HepG2 (cell line): ENCODE data around the gene ADI1. TPM values are rescaled to one million over a fixed set of nuclear protein-coding genes. Genes with fewer than 3 reads are reported as not detected.

ENCODE experiments used
- ADNP ChIP-seq: sonication (generic); formaldehyde crosslinking; IDR thresholded peaks from 2 replicates; pipeline ENCODE4 v1.4.0; 2020; ENCODE audit warnings: missing genetic modification reagents
- AFF4 ChIP-seq: sonication (generic); formaldehyde crosslinking; IDR thresholded peaks from 2 replicates; pipeline ENCODE4 v1.4.0; 2020; ENCODE audit warnings: missing genetic modification reagents
- CHD2 ChIP-seq: IDR thresholded peaks from 2 replicates; pipeline ENCODE4 v1.6.1; 2011; ENCODE audit warnings: low read depth, low read length, improper control_type of control experiment
- EED ChIP-seq: sonication (generic); formaldehyde crosslinking; IDR thresholded peaks from 2 replicates; pipeline ENCODE4 v1.5.0; 2020; ENCODE audit warnings: mild to moderate bottlenecking, missing genetic modification reagents
- HDAC6 ChIP-seq: fragments of 200-600 bp; sonication (generic); IDR thresholded peaks from 2 replicates; pipeline ENCODE4 v1.7.0; 2017; ENCODE audit warnings: mild to moderate bottlenecking, antibody characterized with exemption, low read length, low read depth
- MZF1 ChIP-seq: sonication (generic); formaldehyde crosslinking; IDR thresholded peaks from 2 replicates; pipeline ENCODE4 v1.8.1; 2023; ENCODE audit warnings: mild to moderate bottlenecking, missing genetic modification reagents, borderline replicate concordance
- NKX3-1 ChIP-seq: sonication (generic); formaldehyde crosslinking; IDR thresholded peaks from 2 replicates; pipeline ENCODE4 v1.5.0; 2020; ENCODE audit warnings: missing genetic modification reagents
- TOE1 ChIP-seq: sonication (generic); formaldehyde crosslinking; IDR thresholded peaks from 2 replicates; pipeline ENCODE4 v1.4.0; 2020; ENCODE audit warnings: mild to moderate bottlenecking, missing genetic modification reagents
- USF2 ChIP-seq, 2 experiments: sonication (generic) in 1 of 2; formaldehyde crosslinking in 1 of 2; IDR thresholded peaks; 2 replicates each; pipeline versions ENCODE4 v1.5.1 to v1.6.1; 2011 to 2020; ENCODE audit warnings: borderline replicate concordance in 1 of 2, low read depth in 1 of 2, low read length in 1 of 2, mild to moderate bottlenecking in 1 of 2, missing genetic modification reagents in 1 of 2, moderate library complexity in 1 of 2
- ZFP82 ChIP-seq: sonication (generic); formaldehyde crosslinking; IDR thresholded peaks from 2 replicates; pipeline ENCODE4 v1.5.1; 2020; ENCODE audit warnings: mild to moderate bottlenecking, missing genetic modification reagents, borderline replicate concordance
- ZNF484 ChIP-seq: sonication (generic); formaldehyde crosslinking; IDR thresholded peaks from 2 replicates; pipeline ENCODE4 v1.5.1; 2020; ENCODE audit warnings: mild to moderate bottlenecking, low read depth, missing genetic modification reagents, borderline replicate concordance
- ZNF850 ChIP-seq: sonication (generic); formaldehyde crosslinking; conservative IDR thresholded peaks from 2 replicates; pipeline ENCODE4 v1.9.0; 2021; ENCODE audit warnings: mild to moderate bottlenecking, missing genetic modification reagents
- polyA plus RNA-seq, 8 experiments: library from polyadenylated mRNA; depleted of rRNA in 3 of 8; stranded (reverse) in 7 of 8; unstranded in 1 of 8; fragments of >200 nt; fragmentation: Illumina TruSeq in 4 of 8; extraction: Trizol in 4 of 8; gene quantifications; 2 replicates each; pipeline versions ENCODE4 v1.2.1 to v1.2.3, GENCODE V29; 2011 to 2016; ENCODE audit warnings: low read depth in 4 of 8, missing spikeins in 1 of 8, mixed read lengths in 1 of 8; ENCODE audit not compliant: insufficient read depth in 1 of 8
- total RNA-seq, 5 experiments: library from RNA; depleted of rRNA; stranded (reverse); fragments of >200 nt; fragmentation: Illumina TruSeq; extraction: Trizol; gene quantifications; 2 replicates each; pipeline ENCODE4 v1.2.3, GENCODE V29; 2016; ENCODE audit warnings: low read depth in 1 of 5
- TF ChIP-seq, protein P1 (sequence below): sonication (generic); formaldehyde crosslinking; IDR thresholded peaks from 2 replicates; pipeline ENCODE4 v1.4.0; 2020; ENCODE audit warnings: mild to moderate bottlenecking, missing genetic modification reagents

ADI1 gene
- total and polyA plus RNA-seq, 2 of the 13 experiments (the other 11 are each of a cell fraction or from before 2014, with no cell fraction given), result 28.7 to 123 TPM

GRCh38 chr2:3519255-3520205 lies at the start of gene ADI1 (continued):
- TF ChIP-seq AFF4 (CRISPR knock-in tag), result no peak
- TF ChIP-seq NKX3-1 (CRISPR knock-in tag), result peak; percentile 92; the same call in 1 of the 2 replicates
- TF ChIP-seq CHD2, result peak; percentile 36; the same call in 1 of the 2 replicates
- TF ChIP-seq, protein P1, sequence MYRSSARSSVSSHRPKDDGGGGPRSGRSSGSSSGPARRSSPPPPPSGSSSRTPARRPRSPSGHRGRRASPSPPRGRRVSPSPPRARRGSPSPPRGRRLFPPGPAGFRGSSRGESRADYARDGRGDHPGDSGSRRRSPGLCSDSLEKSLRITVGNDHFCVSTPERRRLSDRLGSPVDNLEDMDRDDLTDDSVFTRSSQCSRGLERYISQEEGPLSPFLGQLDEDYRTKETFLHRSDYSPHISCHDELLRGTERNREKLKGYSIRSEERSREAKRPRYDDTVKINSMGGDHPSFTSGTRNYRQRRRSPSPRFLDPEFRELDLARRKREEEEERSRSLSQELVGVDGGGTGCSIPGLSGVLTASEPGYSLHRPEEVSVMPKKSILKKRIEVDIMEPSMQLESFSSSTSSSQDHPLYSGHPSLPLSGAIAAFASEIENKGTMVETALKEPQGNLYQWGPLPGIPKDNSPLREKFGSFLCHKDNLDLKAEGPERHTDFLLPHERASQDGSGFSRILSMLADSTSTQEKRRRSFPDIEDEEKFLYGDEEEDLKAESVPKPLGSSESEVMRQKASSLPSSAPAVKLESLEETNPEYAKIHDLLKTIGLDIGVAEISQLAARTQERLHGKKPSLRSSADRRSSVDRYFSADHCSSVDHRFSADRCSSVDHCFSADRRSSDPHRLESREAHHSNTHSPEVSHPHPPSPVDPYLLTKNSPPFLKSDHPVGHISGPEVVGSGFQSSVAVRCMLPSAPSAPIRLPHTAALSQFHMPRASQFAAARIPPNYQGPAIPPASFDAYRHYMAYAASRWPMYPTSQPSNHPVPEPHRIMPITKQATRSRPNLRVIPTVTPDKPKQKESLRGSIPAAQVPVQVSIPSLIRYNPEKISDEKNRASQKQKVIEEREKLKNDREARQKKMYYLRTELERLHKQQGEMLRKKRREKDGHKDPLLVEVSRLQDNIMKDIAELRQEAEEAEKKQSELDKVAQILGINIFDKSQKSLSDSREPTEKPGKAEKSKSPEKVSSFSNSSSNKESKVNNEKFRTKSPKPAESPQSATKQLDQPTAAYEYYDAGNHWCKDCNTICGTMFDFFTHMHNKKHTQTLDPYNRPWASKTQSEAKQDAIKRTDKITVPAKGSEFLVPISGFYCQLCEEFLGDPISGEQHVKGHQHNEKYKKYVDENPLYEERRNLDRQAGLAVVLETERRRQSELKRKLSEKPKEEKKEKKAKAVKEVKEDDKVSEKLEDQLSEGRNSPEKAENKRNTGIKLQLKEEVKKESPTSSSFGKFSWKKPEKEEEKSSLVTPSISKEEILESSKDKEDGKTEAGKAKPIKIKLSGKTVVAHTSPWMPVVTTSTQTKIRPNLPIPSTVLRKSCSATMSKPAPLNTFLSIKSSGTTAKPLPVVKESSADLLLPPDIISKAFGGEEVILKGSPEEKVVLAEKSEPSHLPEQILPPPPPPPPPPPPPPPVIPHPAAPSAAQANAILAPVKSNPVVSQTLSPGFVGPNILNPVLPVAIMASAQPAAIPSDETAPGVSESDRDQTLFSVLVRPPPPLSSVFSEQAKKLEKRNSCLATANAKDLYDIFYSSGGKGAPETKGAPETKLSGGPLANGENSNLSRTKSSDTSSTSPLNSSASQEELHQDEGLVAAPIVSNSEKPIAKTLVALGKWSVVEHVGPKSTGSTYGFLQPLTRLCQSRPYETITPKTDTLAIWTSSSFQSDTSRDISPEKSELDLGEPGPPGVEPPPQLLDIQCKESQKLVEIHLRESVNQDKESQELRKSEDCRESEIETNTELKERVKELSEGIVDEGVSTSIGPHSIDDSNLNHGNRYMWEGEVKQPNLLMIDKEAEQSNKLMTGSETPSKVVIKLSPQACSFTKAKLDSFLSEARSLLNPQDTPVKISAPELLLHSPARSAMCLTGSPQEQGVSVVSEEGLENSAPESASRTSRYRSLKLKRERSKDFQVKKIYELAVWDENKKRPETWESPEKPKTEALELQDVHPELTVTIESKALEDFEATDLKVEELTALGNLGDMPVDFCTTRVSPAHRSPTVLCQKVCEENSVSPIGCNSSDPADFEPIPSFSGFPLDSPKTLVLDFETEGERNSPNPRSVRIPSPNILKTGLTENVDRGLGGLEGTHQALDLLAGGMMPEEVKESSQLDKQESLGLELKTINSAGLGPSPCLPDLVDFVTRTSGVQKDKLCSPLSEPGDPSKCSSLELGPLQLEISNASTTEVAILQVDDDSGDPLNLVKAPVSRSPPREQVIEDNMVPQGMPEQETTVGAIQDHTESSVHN (CRISPR knock-in tag), result peak; percentile 92
- 0 out of 2 replicates have a peak, but pooled peaks have one; percentile 44 for TF ChIP-seq ZNF484 (CRISPR knock-in tag)
- TF ChIP-seq HDAC6, result no peak
- TF ChIP-seq ZNF850 (CRISPR knock-in tag), result peak; percentile 90
- TF ChIP-seq ADNP, result peak; percentile 69; the same call in 1 of the 2 replicates
- no peak for TF ChIP-seq USF2 (IDR thresholded peaks at IDR 0.05; ENCODE audit: low read depth, low read length)
- no peak for TF ChIP-seq USF2 (CRISPR knock-in tag; IDR thresholded peaks at IDR 0.05; ENCODE audit: borderline replicate concordance)
- no peak for TF ChIP-seq MZF1 (CRISPR knock-in tag)
- peak; percentile 95 for TF ChIP-seq TOE1 (CRISPR knock-in tag)
- TF ChIP-seq EED (CRISPR knock-in tag), result peak; percentile 91
- peak; percentile 97; the same call in 1 of the 2 replicates for TF ChIP-seq ZFP82
